Activated T-helper 2 cell treated with anti-CD3 and anti-CD28 coated beads, Interferon-gamma antibody, Interleukin-2, Interleukin-4, amounts not matched to agents 10 μg/mL and 5 μg/mL and 100 μg/mL, durations not matched to agents 14 hours and 24 hours and 36 hours (primary cell): ENCODE data around the gene SLC8B1. TPM values are rescaled to one million over a fixed set of nuclear protein-coding genes. Genes with fewer than 3 reads are reported as not detected.

Experiments
- DNase-seq: peaks from one replicate; pipeline ENCODE4 v3.0.0; 2021; ENCODE audit warnings: low spot score
- H3K27ac Mint-ChIP-seq: one replicate; pipeline ENCODE4 v1.8.0; 2021; ENCODE audit warnings: mixed read lengths
- H3K27me3 Mint-ChIP-seq: one replicate; pipeline ENCODE4 v1.8.0; 2021; ENCODE audit warnings: low read depth, mixed read lengths
- H3K36me3 Mint-ChIP-seq: one replicate; pipeline ENCODE4 v1.8.0; 2021; ENCODE audit warnings: low read depth, mixed read lengths
- H3K4me1 Mint-ChIP-seq: one replicate; pipeline ENCODE4 v1.8.0; 2021; ENCODE audit warnings: low read depth, mixed read lengths
- H3K4me3 Mint-ChIP-seq: one replicate; pipeline ENCODE4 v1.8.0; 2021; ENCODE audit warnings: low read depth, mild to moderate bottlenecking, moderate library complexity, mixed read lengths
- H3K9me3 Mint-ChIP-seq: one replicate; pipeline ENCODE4 v1.8.0; 2021; ENCODE audit warnings: mixed read lengths
- intact Hi-C: fragments of 100-400 bp; cut with micrococcal nuclease; formaldehyde crosslinking; loops from one replicate; pipeline ENCODE4 v1.15.1; 2023
- total RNA-seq: library from RNA; stranded (reverse); gene quantifications from 2 replicates; pipeline ENCODE4 v1.2.3, GENCODE V29; 2022

SLC8B1 gene
- total RNA-seq = 20.8 and 23.5 TPM in 2 replicates

GRCh38 chr12:113334786-113335539 is at the start of gene SLC8B1:
TSS of gene SLC8B1 (minus strand) at chr12:113335109. CDS start at chr12:113332878, 2,231 bp downstream.
- no peaks in the 10 kb centered on the region for H3K9me3 Mint-ChIP-seq
- DNase-seq = peak; percentile 77
- intact Hi-C loops = loop anchor here (1.0 to 10.0 kb wide), 3 partner anchors 23 to 630 kb away; partner anchors contain the start of genes PLBD2, RBM19 and TPCN1
- peaks cover 15% of the 10 kb centered on the region for H3K4me1 Mint-ChIP-seq
- peak within 1 kb of the TSS; percentile 88 for H3K4me3 Mint-ChIP-seq
- H3K27me3 Mint-ChIP-seq = peaks cover 2% of the 10 kb centered on the region
- H3K27ac Mint-ChIP-seq = peak within 1 kb of the TSS; percentile 4
- H3K36me3 Mint-ChIP-seq = peaks cover 22% of the 10 kb centered on the region

GRCh38 chr12:113382206-113382605 is 47.3 kb upstream of the SLC8B1 start:
- Mint-ChIP-seq H3K4me1 (no peaks in the 10 kb centered on the region), H3K27me3 (no peaks in the 10 kb centered on the region), H3K9me3 (no peaks in the 10 kb centered on the region), H3K4me3 (no peak overlapping the region), H3K36me3 (peaks cover 10% of the 10 kb centered on the region), H3K27ac (no peak overlapping the region)
- DNase-seq = no peak
- intact Hi-C loops = no loop called here

- H3K27me3 Mint-ChIP-seq = no peaks in the 10 kb centered on the region
- intact Hi-C loops = no loop called here
- H3K4me3 Mint-ChIP-seq = no peak overlapping the region
- H3K27ac Mint-ChIP-seq = no peak overlapping the region
- no peaks in the 10 kb centered on the region for H3K4me1 Mint-ChIP-seq
- no peaks in the 10 kb centered on the region for H3K9me3 Mint-ChIP-seq
- no peak for DNase-seq
- H3K36me3 Mint-ChIP-seq = peaks cover 13% of the 10 kb centered on the region
Measured at GRCh38 chr12:113381220-113381619, 46.3 kb upstream of the SLC8B1 start.

DNA sequence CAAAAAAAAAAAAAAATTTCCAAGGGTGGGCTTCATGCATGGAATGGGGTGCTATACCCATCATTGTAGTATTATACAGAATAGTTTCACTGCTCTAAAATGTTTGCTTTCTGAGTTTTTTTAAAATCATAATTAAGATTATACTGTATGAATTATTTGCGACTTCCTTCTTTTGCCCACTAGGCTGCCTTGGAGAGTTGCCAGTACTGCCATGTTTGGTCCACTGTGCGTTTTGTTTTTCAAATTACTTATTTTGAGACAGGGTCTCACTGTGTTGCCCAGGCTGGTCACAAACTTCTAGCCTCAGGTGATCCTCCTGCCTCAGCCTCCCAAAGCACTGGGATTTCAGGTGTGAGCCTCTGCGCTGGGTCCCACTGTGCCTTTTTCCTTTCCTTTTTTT is 43.4 kb upstream of the SLC8B1 start:
- H3K4me3 Mint-ChIP-seq = no peak overlapping the region
- no peak overlapping the region for H3K27ac Mint-ChIP-seq
- no peak for DNase-seq
- H3K4me1 Mint-ChIP-seq = no peaks in the 10 kb centered on the region
- H3K36me3 Mint-ChIP-seq = peaks cover 22% of the 10 kb centered on the region
- intact Hi-C loops = no loop called here
- H3K9me3 Mint-ChIP-seq = no peaks in the 10 kb centered on the region
- H3K27me3 Mint-ChIP-seq = no peaks in the 10 kb centered on the region

- H3K27me3 Mint-ChIP-seq = no peaks in the 10 kb centered on the region
Measured at GRCh38 chr12:113374823-113375428, 40.0 kb upstream of the SLC8B1 start.

DNA sequence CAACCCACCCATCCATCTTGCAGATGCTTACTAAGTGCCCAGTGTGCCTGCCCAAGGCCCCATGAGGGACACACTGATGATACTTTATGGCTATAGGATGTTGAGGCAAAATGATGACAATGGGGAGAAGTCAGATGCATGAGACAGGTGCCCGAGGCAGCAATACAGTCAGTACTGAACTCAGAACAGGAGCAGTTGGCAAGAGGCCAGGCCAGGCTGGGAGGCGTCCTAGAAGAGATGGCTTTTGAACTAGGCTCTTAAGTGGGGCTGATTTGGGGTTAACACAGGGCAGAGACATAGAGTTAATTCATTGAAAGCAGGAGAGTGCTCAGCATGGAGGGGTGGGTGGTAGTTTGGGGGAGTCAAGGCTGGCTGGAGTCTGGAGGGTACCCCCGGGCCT is 39.1 kb upstream of the SLC8B1 start:
- no peaks in the 10 kb centered on the region for H3K27me3 Mint-ChIP-seq
- no peak for DNase-seq
- H3K27ac Mint-ChIP-seq = no peak overlapping the region
- intact Hi-C loops = no loop called here
- H3K9me3 Mint-ChIP-seq = no peaks in the 10 kb centered on the region
- no peak overlapping the region for H3K4me3 Mint-ChIP-seq
- no peaks in the 10 kb centered on the region for H3K4me1 Mint-ChIP-seq
- peaks cover 20% of the 10 kb centered on the region for H3K36me3 Mint-ChIP-seq

More at GRCh38 chr12:113374823-113375428, 40.0 kb upstream of the SLC8B1 start:
- Mint-ChIP-seq H3K9me3 (no peaks in the 10 kb centered on the region), H3K36me3 (peaks cover 20% of the 10 kb centered on the region), H3K4me1 (no peaks in the 10 kb centered on the region), H3K27ac (no peak overlapping the region), H3K4me3 (no peak overlapping the region)
- intact Hi-C loops = no loop called here
- no peak for DNase-seq

- H3K27ac Mint-ChIP-seq = no peak overlapping the region
- H3K4me3 Mint-ChIP-seq = no peak overlapping the region
- H3K27me3 Mint-ChIP-seq = no peaks in the 10 kb centered on the region
- H3K4me1 Mint-ChIP-seq = no peaks in the 10 kb centered on the region
- DNase-seq = no peak
- intact Hi-C loops = no loop called here
- H3K36me3 Mint-ChIP-seq = peaks cover 20% of the 10 kb centered on the region
- H3K9me3 Mint-ChIP-seq = no peaks in the 10 kb centered on the region
Measured at GRCh38 chr12:113373440-113373839, 38.5 kb upstream of the SLC8B1 start.

DNA sequence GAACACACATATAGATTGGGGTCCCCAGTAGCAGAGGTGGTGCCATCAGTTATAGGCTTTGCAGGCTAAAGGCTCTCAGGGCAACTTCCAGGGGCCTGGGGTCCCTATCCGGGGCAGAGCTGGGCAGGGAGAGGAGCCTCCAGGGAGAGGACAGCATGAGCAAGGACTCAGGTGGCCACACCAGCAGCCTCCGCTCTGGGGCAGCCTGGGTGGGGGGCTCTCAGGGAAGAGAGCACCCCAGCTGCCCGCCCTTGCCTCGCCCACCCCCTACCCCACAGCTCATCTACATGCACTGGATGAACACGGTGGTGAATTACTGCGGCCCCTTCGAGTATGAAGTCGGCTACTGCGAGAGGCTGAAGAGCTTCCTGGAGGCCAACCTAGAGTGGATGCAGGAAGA is 37.5 kb upstream of the SLC8B1 start:
- Mint-ChIP-seq H3K36me3 (peaks cover 17% of the 10 kb centered on the region), H3K27ac (no peak overlapping the region), H3K4me1 (no peaks in the 10 kb centered on the region), H3K4me3 (no peak overlapping the region), H3K27me3 (no peaks in the 10 kb centered on the region), H3K9me3 (no peaks in the 10 kb centered on the region)
- intact Hi-C loops = no loop called here
- DNase-seq = no peak

GRCh38 chr12:113371808-113372207 is 36.9 kb upstream of the SLC8B1 start:
- no peaks in the 10 kb centered on the region for H3K9me3 Mint-ChIP-seq
- no peak for DNase-seq
- intact Hi-C loops = no loop called here
- H3K27me3 Mint-ChIP-seq = no peaks in the 10 kb centered on the region
- H3K4me1 Mint-ChIP-seq = no peaks in the 10 kb centered on the region
- H3K36me3 Mint-ChIP-seq = peaks cover 13% of the 10 kb centered on the region
- H3K4me3 Mint-ChIP-seq = no peak overlapping the region
- no peak overlapping the region for H3K27ac Mint-ChIP-seq

DNA sequence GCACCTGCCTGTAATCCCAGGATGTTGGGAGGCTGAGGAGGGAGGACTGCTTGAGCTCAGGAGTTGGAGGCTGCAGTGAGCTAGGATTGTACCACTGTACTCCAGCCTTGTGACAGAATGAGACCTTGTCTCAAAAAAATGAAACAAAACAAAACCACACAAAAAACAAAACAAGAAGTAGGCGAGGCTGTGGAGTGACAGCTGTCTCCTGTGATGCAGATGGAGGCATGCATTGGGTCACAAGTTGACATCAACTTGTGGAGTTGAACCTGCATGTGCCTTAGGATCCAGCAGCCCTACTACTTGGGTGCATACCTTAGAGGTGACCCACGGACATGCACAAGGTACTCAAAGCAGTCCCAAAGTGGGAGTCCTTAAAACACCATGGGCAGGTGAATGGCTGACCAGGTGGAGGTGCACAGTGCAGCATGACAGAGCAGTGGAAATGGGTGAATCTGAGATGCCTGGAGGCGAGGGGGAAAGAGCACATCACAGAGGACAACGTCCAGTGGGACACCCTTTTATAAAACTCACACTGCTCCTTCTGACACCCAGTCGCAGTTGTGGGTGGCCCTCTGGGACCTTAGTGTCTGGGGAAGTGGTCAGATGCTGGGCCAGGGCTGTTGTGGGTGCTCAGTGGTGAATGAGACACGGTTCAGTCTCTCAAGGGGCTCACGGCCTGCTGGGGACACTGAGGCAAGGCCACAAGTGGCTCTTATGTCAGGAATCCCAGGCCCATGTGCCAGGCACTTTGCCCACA is 36.2 kb upstream of the SLC8B1 start:
- intact Hi-C loops = no loop called here
- Mint-ChIP-seq H3K4me3 (no peak overlapping the region), H3K36me3 (peaks cover 13% of the 10 kb centered on the region), H3K27ac (no peak overlapping the region), H3K9me3 (no peaks in the 10 kb centered on the region), H3K4me1 (no peaks in the 10 kb centered on the region), H3K27me3 (no peaks in the 10 kb centered on the region)
- DNase-seq = no peak

GRCh38 chr12:113369391-113369985 is 34.6 kb upstream of the SLC8B1 start:
- Mint-ChIP-seq H3K9me3 (no peaks in the 10 kb centered on the region), H3K4me1 (no peaks in the 10 kb centered on the region), H3K4me3 (no peak overlapping the region), H3K36me3 (peaks cover 9% of the 10 kb centered on the region), H3K27me3 (no peaks in the 10 kb centered on the region), H3K27ac (no peak overlapping the region)
- DNase-seq = no peak
- intact Hi-C loops = no loop called here

DNA sequence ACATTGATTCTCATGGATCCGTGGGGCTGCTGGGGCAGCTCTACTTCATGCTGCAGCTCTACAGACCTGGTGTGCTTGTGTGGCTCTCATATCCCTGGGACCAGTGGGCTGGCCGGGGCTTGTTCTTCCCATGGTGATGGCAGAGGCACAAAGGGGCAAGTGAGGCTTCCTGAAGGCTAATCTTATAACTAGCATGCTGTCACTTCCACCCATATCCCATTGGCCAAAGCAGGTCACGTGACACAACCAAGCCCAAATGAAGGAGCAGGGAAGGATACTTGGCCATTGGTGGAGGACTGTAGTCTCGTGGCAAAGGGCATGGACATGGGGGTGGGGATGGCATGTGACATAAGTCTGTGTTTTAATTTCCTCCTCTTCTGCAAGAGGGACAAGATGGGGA is 33.4 kb upstream of the SLC8B1 start:
- Mint-ChIP-seq H3K27me3 (no peaks in the 10 kb centered on the region), H3K4me3 (no peak overlapping the region), H3K9me3 (no peaks in the 10 kb centered on the region), H3K4me1 (no peaks in the 10 kb centered on the region), H3K36me3 (peaks cover 1% of the 10 kb centered on the region), H3K27ac (no peak overlapping the region)
- intact Hi-C loops = no loop called here
- DNase-seq = no peak
